HG03378 (cell line): ENCODE data around the gene PDCD6IP.
"Not testable (repeated sequence)": the region's sequence is repeated elsewhere in the genome, so short reads cannot be mapped to it uniquely, and the experiment has no call there.

Experiments
- ATAC-seq: cut with Tn5 transposase; IDR thresholded peaks from one replicate; pipeline ENCODE4 v1.9.1; 2021; ENCODE audit warnings: mild to moderate bottlenecking, moderate library complexity; ENCODE audit not compliant: unreplicated experiment

PDCD6IP gene

DNA sequence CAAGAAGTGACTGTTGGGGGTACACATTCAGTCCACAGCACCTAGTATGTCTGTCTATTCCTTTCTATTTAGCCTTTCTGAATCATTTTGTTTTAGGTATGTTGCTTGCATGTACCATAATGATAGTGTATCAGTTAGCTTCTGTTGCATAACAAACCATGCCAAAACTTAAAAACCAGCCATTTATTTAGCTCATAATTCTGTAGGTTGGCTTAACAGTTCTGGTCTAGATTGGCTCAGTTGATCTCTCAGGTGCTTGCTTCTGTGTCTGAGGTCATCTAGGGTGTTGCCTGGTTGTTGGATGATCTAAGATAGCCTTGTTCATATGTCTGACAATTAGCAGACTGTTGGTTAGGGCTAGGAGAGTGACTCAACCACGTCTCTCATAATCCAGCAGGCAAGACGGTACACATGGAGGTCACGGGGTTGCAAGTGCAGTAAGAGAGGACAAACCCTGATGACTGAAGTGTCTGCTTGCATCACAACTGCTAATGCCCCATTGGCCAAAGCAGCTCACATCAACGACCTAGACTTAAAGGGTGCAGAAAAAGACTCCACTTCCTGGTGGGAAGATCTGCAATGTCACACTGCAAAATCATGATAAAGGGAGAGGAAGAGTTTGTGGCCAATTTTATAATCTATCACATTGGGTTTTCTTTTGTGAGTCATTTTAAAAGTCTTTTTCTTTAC, 6.8 kb upstream of the PDCD6IP start:
- no peak for ATAC-seq

DNA sequence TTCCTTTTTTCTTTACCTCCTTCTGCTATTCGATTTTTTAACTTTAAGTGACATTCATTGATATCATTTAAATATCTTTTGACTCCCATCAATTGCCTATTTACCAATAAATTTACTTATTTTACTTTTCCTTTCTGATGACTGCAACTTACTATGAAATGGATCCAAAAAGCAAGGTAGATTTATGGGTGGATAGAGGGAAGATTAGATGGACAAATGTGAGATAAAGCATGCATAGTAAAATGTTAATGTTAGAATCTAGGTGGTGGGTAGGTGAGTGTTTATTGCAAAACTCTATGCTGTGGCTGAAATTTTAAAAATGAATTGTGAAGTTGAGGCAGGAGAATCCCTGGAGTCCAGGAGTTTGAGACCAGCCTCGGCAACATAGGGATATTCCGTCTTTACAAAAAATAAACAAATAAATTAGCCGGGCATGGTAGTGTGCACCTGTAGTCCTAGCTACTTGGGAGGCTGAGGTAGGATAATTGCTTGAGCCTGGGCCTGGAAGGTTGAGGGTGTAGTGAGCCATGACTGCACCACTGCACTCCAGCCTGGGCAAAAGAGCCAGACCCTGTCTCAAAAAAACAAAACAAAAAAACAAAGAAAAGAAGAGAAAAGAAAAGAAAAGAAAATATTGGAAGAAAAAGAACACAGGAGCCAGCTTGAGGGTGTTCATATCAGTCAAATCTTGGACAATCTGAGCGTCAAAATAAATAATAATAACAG, 6.1 kb upstream of the PDCD6IP start:
- no peak for ATAC-seq

DNA sequence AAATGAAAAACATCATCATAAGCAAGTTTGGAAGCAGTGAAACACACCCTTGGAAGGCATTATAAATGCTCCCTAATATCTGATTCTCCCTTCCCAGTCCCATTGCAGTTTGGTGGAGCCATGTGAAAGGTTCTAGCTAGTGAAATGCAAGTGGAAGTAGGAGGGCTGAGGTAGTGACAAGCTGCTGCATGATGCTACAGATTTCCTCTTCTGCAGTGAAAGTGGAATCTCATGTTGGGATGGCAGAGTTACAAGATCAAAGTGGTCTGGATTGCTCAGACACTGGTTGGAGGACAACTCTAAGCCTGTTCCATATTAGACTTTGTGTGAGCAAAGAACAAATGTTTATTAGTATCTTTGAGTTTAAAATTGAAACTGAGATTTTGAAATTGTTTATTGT, 3.3 kb upstream of the PDCD6IP start:
- ATAC-seq = no peak

DNA sequence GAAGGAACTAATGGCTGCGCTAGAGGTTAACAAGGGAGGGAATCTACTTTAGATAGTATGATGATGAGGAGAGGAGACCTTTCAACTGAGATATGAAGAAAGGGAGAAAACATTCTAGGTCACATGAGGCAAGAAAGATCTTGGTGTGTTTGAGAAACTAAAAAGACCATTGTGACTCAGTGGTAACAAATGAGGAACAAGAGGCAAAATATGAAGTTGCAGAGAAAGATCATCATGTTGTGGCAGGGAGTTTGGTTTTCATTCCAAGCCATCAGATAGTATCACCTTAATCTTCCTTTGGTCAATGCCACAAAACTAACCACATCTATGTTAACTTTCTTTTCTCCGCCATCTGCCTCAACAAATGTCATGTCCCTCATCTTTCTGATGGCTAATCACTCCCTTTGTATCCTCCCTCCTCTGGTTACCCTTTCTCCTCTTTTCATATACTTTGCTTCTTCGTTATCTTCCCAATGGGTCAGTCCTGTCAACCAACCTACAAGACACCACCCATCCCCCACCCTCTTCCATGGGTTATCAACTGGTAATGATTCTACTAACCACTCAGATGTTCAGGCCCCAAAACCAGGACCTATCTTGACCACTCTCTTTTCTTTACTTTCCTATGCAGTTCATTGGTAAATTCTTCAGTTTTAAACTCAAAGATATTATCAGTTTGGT, 2.4 kb upstream of the PDCD6IP start:
- ATAC-seq = no peak

DNA sequence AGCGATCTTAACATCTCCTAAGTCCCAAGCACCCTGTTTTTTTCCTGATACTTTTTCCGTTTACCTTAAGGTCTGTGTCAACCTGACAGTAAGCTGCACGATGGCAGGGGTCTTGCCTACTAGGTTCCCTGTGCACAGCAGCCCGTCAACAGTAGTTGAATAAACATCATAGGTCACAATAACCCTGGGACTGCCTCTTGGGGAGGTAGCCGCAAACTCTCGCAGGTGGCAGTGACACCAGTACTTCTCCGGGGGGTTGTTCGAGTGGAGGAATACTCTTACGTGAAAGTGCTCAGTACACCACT, 365 bp upstream of the PDCD6IP start:
- ATAC-seq = peak; percentile 47

DNA sequence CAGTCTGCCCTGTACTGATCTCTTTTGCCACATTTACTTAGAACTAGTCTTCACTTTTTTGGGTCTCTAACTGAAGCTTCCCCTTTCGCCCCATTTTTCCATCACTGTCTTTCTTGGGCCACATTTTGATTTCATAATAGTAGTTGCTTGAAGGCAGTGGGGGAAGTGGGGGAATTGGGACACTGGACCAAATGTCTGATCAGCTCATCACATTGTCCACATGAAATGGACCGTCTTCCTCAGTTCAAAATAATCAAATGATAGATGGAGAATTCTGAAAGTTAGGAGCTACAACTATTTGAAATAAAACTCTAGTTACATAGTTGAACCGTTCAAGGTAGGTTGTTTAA, 747 bp downstream of the PDCD6IP start:
- ATAC-seq = no peak

DNA sequence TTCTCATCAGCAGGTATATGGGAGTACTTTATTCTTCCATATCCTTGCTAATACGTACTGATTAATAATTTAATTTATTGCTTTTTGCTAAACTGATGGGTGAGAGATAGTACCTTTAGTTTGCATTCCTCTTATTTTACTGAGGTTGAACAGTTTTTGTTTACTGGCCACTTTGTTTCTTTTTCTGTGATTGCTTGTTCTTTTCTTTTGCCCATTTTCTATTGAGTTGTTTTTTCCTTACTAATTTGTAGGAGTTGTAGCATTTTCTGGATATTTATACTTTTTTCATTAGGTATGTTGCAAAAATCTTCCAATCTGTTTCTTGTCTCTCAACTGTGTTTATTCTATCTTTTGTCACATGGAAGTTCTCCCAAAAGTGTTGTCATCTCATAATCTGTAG, 4.8 kb downstream of the PDCD6IP start:
- ATAC-seq = no peak

DNA sequence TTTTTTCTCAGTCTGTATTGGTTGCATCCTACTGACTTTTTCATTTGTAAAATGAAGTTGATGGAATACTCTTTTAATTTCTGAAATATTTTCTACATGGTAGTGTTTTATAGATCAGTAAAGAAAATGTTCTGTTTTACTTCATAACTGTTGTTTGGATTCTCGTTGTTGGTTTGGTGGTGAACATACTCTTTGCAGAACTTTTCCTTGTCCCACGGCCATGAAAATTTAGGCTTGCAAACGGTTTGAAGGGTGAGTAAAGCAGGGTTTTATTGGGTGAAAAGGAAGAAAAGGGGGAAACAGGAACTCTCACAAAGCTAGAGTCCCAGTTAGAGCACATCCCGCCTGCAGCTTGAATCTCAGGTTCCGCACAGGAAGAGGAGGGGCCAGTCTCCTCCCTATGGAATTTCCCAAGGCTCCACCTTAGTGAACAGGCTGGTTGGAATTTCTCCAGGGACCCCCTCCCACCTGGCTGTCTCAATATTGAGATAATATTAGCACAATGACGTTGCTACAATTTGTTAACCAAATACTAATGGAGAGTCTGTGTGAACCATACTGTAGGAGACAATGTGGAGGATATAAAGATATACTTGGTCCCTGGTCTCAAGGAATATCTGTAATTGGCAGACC, 5.6 kb downstream of the PDCD6IP start:
- ATAC-seq = no peak

DNA sequence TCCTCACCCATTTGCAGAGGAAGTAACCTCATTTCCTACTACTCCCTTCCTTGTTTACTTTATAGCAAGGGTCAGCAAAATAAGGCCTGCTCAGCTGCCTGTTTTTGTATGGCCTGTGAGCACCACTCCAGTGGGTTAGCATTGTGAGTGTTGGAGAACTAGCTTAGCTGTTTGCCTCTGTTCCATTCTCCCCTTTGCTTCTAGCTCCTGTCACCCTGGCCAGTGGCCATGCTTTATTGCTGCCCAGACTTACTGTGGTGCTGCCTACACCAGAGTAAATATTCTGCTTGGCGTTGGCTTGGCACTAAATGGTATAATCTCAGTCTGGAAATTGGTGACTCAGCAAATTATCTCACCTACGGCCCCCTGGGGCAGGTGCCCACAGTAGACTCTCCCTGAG, 8.8 kb downstream of the PDCD6IP start:
- no peak for ATAC-seq

DNA sequence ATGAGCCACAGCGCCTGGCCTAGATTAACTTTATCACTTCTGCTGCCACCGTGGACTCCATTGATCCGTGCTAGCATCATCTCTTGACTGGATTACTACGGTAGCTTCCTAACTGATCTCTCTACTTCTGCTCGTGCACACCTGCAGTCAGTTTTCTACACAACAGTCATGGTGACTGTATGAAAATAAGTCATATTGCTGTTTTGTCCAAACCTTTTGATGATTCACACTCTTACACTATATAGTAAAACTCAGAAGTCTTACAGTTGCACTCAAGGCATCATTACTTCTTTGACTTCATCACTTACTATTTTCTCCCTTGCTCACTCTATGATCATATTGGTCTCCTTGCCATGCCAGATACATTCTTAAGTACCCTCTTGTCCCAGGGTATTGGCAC, 10.1 kb downstream of the PDCD6IP start:
- ATAC-seq = no peak

DNA sequence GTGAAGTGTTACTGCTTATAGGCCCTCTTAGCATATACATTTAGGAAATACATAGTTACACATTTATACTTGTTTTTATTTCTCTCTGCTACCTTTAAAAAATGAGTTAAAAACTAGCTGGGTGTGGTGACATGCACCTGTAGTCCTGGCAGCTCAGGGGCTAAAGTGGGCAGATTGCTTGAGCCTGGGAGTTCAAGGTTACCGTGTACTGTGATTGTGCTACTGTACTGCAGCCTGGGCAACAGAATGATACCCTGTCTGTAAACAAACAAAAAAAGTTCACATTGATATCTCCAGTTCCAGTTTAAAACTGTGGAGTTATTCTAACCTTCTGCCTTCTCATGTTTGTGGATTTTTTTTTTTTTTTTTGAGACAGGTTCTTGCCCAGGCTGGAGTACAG, 12.1 kb downstream of the PDCD6IP start:
- ATAC-seq = no peak

DNA sequence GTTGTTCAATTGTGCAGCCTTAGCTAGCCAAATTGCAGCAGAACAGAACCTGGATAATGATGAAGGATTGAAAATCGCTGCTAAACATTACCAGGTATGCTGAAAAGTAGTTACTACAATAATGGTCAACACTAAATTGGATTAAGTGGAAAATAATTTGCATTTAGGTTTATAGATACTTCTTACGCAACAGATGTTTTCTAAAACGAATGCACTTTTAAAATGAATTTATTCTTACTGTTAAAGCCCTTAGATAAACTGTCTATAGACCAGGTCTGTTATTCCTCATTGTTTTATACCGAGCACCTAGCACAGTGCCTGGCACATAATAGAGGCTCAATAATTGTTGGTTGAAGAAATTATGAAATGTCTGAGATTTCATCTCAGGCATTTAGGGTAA, 23.6 kb downstream of the PDCD6IP start:
- no peak for ATAC-seq

DNA sequence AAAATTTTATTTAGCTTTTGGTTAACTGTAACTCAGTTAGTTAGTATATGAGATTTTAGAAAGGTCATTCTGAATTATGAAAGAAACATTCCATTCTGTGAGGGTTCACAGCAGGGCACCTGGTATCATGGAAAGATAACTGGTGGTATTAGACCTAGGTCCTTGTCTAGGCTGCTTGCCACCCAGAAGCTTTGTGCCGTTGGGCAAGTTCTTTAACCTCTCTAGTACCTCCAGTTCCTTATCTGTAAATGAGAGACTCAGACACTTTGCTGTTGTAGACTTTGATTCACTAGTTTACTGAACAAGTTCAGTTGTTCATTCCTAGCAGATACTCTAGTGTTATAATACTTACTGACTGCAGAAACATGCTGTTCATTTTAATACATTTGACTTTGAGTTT, 25.4 kb downstream of the PDCD6IP start:
- ATAC-seq = no peak

DNA sequence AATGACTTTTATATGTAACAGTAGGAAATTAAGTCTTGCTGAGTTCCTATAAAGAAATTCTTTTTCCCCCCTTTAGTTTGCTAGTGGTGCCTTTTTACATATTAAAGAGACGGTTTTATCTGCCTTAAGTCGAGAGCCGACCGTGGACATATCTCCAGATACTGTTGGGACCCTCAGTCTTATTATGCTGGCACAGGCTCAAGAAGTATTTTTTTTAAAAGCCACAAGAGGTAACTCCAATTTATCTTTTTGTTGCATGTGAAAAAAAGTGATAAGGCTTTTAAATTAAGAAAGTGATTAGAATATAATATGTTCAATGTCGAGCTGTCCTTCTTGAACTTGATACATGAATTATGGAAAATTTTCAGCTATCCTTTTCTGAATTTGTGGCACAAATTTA, 26.7 kb downstream of the PDCD6IP start:
- ATAC-seq = no peak

DNA sequence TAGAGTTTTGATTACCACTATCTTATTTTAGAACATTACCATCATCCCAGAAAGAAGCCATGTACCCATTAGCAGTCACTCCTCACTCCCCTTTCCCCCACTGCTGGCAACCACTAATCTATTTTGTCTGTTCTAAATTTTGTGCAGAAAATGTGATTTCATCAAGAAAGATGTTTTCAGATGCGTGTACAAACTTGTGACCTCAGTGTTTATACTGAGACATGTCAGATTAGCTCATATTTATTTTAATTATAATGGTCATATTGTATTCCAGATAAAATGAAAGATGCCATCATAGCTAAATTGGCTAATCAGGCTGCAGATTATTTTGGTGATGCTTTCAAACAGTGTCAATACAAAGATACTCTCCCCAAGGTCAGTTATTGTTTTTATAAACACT, 27.8 kb downstream of the PDCD6IP start:
- ATAC-seq = no peak

DNA sequence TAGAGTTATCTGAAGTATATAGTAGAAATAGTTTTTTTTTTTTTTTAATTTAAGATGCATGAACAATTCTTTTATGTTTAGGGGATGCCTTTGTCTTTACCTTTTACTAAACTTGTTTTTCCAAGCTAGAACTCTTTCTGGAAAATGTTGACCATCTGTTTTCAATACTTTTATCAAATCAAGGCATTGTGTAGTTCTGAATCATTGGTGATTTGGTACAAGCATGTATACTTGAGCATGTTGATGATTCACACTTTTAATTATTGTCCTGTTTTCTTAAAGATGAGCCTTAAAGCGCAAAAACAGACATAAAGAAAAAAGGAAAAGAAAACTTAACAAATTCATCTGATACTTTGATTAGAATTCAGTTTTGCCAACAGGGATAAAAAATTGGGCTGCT, 28.3 kb downstream of the PDCD6IP start:
- ATAC-seq = no peak

DNA sequence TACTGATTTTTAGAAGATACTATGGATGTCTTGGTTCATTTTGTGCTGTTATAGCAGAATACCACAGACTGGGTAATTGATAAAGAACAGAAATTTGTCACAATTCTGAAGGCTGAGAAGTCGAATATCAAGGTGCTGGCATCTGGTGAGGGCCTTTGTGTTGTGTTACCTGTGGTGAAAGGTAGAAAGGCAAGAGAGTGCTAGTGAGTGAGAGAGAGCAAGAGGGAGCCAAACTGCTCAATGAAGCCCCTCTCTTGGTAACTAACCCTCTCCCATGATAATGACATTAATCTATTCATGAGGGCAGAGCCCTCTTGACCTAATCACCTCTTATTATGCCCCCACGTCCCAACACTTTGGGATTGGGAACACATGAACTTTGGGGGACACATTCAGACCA, 31.3 kb downstream of the PDCD6IP start:
- no peak for ATAC-seq

DNA sequence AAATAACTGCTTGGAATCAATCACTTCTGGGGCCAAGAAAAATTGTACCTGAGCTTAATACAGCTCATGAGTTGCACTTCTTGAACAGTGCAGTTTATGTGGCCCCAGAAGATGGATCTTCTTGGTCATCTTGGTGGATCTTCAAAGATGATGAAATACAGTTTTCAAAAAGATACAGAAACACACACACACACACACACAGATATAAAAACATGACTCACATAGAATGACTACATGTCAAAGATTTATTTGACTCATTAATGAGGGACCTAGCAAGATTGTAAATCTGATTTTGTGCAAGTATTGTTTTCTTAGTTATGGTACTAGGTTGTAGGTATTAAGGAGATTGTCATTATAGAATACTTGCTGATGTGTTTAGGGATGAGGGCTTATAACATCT, 32.6 kb downstream of the PDCD6IP start:
- no peak for ATAC-seq

DNA sequence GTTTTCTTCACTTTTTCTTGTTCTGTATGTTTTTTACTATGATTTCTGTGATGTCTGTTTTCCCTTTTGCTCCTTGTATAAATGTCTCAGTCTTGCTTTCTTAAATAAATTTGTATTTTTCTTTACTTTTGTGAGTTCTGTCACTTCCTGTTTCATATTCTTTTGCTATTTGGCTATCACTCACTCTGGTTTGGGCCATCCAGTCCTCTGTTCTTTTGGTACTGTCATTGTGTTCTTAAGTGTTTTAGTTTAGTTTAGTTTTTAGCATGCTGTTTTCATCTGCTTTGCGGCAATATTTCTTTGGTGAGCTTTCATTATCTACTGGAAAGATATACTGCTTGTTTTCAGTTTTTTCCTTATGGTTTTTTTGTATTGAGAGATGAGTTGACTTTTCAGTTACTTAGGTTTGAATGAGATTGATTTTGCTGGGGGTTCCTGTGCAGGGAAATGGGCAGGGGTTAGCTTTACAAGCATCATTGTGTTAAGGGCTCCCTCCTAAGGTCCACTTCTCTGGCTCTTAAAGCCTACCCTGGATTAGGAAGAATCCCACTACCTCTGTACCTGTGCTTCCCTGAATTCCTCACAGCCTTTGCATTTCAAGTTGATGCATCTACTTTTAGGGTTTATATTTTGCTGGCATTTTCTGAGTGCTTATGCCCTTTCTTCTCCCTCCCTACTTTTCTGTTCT, 35.1 kb downstream of the PDCD6IP start:
- no peak for ATAC-seq

DNA sequence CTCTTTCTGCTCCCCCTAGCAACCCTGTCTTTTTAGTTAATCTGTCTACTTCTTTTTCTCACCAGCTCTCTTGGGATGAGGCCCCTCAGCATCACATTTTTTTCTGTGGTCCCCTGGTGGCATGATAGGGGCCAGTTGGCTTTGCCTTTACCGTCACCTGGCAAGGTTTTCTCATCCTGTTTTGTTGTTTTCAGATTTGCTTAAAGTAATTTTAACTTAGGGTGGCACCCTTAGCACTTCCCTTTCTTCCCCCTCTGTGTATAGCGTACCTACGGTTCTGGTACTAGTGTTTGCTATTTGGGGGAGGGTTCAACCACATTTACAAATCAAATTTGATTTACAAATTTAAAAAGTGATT, 35.6 kb downstream of the PDCD6IP start:
- no peak for ATAC-seq

DNA sequence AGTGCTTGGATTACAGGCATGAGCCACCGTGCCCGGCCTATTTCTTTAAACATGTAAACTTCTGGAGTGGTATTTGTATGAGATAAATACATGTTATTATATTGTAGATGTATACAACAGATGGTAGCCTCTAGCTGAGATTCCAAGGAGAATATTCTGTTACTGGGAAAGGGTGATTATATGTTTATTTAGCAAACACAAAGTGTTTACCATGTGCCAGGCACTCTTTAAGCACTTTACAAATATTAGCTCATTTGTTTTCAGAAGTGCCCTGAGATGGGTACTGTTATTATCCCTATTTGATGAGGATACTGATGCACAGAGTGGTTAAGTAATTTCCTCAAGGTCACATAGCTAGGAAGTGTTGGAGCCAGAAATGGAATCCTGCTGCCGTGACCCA, 38.8 kb downstream of the PDCD6IP start:
- ATAC-seq = not testable (repeated sequence)

DNA sequence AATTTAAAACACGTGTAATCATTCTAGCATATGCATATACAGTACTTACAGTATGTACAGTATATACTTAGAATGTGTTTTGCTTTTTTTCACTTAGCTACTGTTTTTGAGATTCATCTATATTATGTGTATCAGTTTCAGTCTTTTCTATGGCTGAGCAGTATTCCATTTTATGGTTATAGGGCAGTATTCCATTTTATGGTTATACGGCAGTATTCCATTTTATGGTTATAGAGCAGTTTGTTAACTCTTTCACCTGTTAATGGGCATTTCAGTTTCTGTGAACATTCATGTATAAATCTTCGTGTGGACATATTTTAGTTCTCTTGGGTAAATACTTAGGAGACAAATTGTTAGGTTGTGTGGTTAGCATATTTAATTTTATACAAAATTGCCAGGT, 40.9 kb downstream of the PDCD6IP start:
- ATAC-seq = no peak
